HCEC 1CT (cell line): ENCODE measurements around the gene TEX52.

ENCODE experiments used
- DNase-seq: peaks from one replicate; pipeline ENCODE4 v3.0.0-alpha.2; 2017

Gene TEX52

DNA sequence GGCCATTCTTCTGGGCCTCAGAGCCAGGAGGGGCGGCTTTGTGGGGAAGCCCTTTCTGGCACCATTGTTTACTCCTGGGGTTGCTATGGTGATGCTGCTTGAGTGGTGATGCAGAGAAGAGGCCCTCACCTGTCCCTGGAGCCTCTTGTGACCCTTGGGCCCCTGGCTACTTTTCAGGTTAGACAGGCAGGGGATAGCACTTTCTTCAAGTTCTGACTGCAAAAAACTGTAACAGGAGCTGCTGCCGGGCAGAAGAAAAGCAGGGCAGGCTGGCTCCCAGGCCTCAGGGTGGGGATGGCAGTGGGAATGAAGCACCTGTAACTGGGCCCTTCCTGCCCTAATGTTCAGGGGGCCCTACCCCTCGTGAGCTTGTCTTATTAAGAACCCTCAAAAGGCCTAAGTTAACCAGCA, at the start of gene TEX52:
Gene TEX52 (minus strand): TSS at position 19 of the 411 bp plus-strand sequence. CDS start 13 bp downstream, at position 6.
- no peak for DNase-seq

- no peak for DNase-seq
Measured at GRCh38 chr12:2904260-2904659, 47.4 kb upstream of the TEX52 start.

DNA sequence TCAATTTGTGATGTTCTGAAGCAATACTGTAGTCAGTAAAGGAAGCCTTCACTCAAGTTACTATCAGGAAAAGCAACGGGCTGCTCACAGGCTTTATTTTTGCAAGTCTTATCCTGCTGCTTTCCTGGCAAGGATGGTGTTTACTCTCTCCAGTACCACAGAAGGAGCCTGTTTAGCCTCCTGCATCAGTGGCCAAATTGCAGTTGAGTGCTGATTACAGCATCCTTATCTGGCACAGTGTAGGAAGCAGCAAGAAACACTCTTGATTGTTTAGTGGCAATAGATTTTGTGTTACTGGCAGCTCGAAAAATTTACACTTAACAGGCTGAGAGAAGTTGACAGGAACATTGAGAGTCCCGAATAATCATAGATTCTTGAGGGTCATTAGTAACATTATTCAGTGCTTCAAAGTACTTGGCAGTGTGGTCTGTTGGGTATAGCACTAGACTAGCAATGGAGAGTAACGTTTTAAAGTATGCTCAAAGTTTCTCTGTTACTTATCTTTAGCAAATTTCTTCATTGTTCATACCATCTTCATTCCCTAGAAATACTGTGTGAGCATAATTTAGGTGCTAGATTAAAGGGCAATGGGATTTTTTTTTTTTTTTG, 45.5 kb upstream of the TEX52 start:
- no peak for DNase-seq

GRCh38 chr12:2900642-2901041, 43.8 kb upstream of the TEX52 start:
- no peak for DNase-seq

DNA sequence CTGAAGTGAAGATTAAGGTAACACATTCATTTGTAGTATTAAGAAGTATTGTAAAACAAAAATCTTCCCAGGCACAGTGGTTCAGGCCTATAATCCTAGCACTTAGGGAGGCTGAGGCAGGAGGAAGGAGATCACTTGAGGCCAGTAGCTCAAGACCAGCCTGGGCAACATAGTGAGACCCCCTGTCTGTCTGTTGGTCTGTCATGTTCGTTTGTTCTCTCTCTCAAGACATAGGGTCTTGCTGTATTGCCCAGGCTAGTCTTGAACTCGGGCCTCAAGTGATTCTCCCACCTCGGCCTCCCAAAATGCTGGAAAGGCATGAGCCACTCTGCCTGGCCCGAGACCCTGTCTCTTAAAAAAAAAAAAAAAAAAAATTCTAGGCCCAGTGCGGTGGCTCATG, 40.6 kb upstream of the TEX52 start:
- no peak for DNase-seq

DNA sequence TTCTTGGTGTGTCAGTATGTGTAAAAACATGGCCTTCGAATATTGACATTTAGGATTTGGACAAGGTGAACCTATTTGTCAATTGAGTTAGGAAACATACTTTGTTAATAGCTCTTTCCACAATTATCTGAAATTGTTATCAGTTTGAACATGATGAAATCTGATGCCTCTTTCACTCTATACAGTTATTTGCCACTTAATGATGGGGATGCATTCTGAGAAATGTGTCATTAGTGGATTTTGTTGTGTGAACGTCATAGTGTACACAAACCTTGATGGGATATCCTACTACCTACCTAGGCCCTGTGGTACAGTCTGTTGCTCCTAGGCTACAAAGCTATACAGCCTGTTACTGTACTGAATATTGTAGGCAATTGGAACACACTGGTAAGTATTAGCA, 38.7 kb upstream of the TEX52 start:
- no peak for DNase-seq

GRCh38 chr12:2895051-2895451, 38.2 kb upstream of the TEX52 start:
- DNase-seq = no peak

GRCh38 chr12:2893007-2893406, 36.2 kb upstream of the TEX52 start:
- DNase-seq = peak; percentile 90

GRCh38 chr12:2892246-2892645, 35.4 kb upstream of the TEX52 start:
- DNase-seq = peak; percentile 18

DNA sequence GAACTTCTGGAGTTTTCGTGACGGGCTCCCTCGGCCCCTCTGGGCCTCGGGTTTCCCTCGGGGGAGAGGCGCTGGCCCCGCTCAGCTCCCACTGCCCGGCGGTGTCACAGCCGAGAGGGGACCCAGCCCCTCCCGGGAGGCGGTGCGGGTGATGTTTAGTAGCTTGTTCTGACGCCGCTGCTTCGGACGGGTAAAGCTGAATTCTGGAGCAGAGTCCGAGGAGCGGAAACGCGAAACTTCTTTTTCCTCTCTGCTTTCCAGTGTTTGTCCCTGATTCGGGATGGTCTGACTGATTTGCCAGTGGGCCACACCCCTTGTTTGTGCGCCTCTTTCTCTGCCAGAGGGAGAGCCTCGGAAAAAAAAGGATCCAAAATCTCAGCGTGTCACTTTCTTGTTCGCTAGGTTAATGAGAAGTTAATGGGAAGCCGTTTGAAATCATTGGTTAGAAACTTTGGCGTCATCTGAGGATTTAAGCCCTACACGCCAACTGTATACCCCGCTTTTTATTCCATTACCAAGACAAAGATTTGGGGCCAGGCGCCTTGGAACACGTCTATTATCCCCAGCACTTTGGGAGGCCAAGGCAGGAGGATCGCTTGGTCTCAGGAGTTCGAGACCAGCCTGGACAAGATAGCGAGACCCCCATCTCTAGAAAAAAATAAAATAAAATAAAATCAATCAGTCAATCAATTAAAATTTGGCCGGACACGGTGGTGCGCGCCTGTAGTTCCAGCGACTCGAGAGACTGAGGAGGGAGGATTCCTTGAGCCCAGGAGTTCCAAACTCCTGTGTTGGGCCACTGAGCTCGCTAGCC, 34.6 kb upstream of the TEX52 start:
- peak; percentile 74 for DNase-seq

DNA sequence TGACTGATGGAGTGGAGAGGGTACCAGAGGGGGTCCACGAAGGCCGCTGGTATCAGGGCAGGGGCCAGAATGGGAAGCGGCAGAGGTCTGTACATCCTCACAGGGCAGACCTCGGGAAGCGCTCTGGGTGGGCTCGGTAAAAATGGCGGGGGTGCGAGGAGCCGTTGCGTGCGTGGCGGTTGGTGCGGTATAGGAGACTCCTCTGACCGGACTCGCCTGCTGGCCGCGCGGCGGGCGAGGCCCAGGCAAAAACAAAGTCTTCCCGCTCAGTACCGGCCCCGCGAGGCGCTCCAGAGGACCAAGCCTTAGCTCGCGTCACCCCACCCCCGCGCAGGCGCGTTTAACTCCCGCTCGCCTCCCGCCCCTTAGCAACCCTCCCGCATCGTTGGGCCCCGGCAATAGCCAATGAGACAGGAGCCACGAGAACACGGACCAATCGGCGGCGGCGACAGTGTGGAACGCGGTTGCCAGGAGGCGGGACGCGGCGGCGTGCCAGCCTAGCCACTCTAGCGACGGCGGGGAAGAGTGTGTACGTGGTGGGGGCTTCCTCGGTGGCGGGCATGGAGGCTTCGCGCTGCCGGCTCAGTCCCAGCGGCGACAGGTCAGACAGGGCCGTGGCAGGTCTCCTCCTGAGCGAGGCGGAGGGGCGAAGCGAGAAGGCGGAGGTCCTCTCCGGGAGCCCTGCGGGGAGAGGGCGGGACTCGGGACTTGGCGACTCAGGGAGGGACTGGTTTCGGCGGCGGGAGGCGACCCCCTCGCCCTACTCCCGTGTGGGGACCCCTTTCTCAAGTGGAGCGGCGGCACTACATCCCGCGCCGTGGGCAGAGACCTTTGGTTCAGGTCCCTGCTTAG, 33.8 kb upstream of the TEX52 start, which contains the start of gene TULP3:
Gene TULP3 (plus strand): TSS at position 504 of the 852 bp plus-strand sequence. CDS start 57 bp downstream, at position 561.
- DNase-seq = peak; percentile 96

- no peak for DNase-seq
Measured at GRCh38 chr12:2890001-2890387, 33.2 kb upstream of the TEX52 start.

GRCh38 chr12:2886768-2887450, 30.1 kb upstream of the TEX52 start:
- DNase-seq = no peak

GRCh38 chr12:2884810-2885209, 28.0 kb upstream of the TEX52 start:
- no peak for DNase-seq

DNA sequence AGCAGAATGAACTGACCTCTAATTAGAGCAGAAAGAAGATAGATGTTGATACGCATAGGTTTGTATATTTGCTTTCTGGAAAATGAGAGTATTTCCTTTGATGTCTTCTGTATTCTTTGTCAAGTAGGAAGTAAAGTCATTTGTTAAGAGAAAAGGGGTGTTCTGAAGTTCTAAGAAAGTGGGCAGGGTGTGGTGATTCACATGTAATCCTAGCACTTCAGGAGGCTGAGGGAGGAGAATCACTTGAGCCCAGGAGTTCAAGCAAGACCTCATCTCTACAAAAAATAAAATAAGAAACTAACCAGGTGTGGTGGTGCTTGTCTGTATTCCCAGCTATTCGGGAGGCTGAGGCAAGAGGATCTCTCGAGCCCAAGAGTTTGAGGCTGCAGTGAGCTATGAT, 23.0 kb upstream of the TEX52 start:
- DNase-seq = no peak

GRCh38 chr12:2877953-2878732, 21.3 kb upstream of the TEX52 start:
- peak; percentile 43 for DNase-seq

DNA sequence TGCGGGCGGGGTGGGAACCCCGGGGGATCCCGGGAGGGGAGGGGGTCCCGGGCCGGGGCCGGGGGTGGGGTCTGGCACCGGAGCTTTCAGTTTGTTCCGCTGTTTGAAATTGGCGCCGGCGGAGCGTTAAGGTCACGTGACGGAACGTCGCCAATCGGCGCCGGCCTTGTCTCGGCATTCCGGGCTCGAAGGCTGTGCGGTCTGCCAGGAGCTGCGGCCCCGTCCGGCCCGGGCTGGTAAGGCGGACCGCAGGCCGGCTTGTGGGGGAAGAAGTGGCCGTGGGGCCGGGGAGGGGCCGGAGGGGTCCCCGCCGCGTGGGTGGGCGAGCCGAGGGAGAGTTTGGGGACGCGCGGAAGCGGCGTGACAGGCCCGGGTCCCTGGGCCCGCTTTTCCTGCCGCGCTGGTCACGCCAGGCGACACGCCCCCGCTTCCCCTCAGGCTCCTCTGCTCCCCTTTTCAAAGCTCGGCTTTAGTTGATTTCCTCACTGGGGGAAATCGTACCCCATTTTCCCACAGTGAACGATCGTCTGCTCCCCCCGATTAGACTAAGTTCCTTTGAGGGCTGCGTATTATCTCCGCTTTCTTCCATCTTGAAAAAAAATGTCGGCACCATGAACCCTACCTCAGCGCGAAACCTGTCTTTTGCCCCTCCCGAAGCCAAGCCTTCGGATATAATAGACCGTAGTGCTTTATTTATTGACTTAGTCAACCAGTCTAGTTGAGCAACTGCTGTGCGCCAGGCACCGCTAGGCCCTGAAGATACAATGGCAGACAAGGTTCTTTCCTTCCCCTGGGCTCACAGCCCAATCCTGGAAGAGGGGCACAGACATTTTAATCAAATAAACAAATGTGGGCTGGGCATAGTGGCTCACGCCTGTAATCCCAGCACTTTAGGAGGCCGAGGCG, 20.5 kb upstream of the TEX52 start, which contains the start of the genes FOXM1 and RHNO1:
Gene FOXM1 (minus strand): TSS at position 128 of the 906 bp plus-strand sequence. CDS start 2,696 bp downstream, outside the sequence.
Gene RHNO1 (plus strand): TSS at position 177 of the 906 bp plus-strand sequence. CDS start 8,144 bp downstream, outside the sequence.
- DNase-seq = peak; percentile 89

- no peak for DNase-seq
Measured at GRCh38 chr12:2876431-2877046, 19.7 kb upstream of the TEX52 start.

DNA sequence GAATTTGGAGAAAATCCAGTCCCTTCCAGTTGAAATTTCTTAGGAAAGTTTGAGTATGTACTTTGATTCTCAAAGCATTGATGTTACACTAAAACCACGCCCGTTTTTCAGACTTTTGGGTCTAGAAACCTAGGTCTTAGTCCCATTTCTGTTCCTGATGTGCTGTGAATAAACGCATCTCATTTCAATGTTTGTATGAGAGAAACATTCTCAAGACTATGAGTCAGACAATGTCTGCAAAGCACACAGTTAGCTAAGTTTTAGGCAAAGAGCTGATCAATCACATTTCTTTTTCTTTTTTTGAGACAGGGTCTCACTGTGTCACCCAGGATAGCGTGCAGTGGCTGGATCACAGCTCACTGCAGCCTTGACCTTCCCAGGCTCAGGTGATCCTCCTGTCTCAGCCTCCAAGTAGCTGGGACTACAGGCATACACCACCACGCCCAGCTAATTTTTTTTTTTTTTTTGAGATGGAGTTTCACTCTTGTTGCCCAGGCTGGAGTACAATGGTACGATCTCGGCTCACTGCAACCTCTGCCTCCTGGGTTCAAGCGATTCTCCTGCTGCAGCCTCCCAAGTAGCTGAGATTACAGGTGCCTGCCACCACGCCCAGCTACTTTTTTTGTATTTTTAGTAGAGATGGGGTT, 12.3 kb upstream of the TEX52 start:
- peak; percentile 35 for DNase-seq

GRCh38 chr12:2864198-2864597, 7.4 kb upstream of the TEX52 start:
- DNase-seq = no peak
